Stimulated activated naive CD4-positive, alpha-beta T cell treated with Interleukin-2 at 50 U/mL for 16 hours (primary cell): ENCODE data around the gene DSE.

Experiments
- DNase-seq: peaks from one replicate; lab custom pipeline; 2025; lab: John Stamatoyannopoulos, UW

The DSE gene

DNA sequence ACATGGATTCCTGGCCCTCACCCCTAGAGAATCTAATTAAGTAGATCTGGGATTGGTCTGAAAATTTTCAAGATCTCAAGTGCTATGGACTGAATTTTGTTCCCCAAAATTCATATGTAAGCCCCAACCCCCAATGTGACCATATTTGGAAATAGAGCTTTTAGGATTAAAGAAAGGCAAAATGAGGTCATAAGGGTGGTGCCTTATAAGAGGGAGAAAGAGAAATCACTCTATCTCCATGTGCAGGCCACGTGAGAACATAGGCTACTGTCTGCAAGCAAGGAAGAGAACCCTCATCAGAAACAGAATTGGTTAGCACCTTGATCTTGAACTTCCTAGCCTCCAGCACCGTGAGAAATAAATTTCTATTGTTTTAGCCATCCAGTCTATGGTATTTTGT lies 8.5 kb upstream of the DSE start:
- DNase-seq: no peak

DNA sequence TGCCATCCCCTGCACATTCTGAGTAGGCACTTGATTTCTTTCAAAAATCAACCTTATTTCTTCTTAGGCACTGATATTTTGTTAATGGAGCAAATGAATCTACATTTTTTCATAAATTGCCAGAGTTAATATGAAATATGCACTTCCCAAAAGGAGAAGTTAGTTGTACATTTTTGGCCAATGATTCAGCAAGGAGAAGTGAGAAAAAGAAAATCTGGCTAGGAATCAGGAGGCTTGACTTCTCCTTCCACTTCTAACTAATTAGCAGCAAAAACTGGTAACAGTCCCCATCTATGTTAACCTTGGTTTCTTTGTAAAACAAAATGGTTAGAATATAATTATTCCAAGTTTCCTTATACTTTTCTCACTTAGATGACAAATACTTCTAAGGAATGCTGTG lies 7.0 kb upstream of the DSE start:
- DNase-seq: no peak

DNA sequence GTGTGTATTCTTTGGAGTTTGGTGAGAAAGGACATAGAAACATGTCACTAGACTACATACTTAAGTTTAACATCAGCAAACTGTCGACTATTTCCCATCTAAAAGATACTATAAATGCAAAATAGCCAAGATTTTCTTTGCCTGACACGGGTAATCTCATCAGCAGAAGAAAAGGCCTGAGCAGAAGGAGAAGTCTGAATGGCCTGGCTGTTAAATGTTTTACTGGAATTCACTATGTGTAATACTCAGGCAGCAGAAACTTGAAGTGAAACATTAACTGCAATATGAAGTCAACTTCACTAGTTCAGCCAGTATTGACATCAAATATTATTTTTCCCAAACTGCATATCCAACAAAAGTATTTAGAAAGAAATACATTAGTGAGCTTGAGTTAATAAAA lies 6.4 kb upstream of the DSE start:
- no peak for DNase-seq

DNA sequence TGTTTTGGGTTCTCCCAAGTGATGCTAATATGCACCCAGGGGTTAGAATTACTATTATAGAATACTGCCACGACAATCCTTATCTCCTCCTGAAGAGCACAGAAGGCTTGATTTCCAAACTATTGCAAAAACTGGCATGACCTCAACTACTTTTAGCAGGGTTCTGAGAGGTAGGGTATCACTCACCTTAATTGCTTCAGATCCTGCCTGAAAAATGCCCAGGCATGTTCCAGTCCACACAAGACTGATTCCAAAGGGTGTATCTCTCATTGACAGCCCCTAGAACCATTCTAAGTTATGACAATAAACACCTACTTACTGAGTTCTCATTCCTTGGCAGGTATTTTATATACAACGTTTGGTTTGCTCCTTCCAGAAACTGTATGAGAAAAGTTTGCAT lies 5.0 kb upstream of the DSE start:
- DNase-seq: no peak

DNA sequence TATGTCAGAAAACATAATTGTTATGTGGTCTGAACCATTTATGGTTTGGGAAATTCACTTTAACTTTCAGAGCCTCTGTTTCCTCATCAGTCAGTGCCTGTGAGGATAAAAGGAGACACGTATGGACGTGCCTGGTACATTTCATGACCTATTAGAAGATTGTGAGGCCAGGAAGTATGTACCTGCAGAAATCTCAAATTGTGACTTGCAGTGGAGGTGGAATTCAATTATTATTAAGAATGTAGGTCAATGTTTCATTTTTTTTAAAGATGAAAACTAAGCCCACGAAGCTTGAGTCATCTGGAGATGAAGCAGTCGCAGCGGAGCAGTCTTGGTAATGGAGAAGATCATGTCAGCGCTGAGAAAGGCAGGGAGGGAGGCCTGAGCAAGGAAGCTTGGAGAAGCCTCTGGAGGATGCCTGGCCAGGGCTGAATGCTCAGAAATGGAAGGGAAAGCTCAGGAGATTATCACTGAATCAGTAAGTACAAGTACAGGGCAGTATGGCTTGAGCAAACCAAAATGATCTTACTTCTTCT lies 3.9 kb upstream of the DSE start:
- no peak for DNase-seq

DNA sequence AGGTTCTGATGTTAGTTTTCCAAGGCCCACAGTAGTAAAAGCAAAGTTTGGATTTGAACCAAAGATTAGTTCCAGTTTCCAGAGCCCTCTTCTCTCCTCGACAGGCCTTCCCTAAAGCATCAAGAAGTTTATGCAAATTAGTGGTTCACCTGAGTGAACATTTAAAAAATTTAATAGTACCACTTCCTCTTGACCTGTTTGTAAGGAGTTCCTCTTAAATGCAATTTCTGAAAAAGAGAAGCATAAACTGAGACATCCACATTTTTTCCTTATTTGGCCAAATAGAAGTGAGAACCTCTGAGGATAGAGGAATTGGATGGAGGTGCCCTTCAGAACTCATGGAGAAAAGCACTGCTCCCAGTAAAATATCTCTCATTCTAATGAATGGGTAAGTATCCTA lies 1.2 kb upstream of the DSE start:
- DNase-seq: no peak

DNA sequence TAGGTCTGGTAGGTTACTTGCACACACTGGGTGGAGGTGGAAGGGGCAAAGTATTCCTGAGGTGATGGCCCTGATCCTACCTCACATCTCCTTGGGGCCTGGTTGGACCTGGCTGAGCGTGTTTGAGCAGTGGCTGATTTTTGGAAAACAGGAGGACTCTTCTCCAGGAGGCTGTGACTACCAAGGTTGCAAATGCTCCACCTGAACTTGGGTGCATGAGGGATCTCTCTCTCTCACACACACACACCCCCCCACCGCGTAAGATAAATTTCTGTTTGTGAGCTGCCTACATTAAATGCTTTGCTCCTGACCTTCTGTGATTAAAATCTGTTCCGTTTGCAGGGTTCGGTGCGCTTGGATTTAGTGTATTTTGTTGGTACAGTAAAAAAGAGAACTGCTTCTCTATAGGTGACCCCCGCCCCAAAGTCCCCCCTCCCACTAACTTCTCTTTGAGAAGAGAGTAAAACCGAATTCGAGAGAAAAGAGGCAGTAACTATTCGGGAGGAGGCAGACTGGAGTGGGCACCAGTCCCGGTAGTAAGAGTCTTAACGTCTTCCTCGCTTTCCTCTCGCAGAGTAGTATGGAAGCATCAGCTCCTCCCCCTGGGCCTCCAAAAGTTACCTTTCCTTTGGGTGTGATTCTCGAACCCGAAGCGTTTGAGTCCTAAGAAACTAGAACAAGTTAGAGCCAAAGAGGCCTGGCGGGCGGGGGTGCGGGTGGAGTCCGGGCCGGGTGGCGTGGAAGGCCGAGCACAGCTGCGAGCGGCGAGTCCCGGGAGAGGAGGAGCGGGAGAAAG lies 585 bp upstream of the DSE start:
- no peak for DNase-seq

DNA sequence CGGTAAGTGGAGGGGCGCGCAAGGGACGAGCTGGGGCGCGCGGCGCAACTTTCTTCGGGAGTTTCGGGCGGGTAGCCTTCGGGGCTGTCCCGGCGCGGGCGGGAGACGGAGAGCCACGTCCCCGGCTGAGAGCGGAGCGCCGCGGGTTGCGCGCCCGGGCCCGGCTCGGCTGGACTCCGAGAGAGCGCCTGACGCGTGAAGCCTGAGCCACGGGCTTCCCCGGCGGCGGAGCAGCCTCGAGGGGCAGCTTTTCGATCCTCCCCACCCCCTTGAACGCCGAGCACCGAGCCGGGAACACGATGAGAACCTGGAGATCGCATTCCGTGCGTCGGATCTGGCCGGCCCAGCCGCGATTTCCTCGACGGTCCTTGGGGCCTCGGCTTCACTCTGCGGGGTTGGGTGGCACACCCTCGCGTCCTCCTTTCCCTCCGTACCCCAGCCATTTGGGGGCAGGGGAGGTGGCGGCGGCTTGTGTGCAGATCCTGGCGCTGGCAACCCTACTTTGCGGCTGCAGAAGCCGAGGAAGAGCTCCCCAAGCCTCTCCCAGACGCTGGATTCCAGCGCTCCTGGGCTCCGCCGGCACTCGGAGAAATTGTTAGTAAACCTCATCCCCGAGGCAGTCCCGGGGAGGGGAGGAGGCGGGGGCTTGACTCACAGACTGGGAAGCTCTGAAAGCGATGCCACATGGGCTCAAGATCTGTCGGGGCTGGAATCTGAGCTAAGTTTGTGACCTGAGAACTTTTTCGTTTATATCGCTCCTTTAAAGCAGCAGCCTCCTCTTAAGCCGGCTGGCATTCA lies 572 bp downstream of the DSE start:
- DNase-seq: no peak

DNA sequence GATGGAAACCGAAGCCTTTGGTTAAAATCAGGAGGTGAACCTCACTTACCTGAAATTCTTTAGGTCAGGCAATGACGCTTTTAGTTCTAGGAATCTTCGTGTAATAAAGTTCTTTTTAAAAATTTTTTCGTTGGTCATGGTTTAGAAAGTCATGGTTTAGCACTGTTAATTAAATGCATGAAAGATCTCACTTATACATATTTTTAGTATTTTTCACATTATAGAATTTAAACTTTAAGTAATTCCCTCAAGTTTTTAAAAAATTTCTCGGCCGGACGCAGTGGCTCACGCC lies 1.1 kb downstream of the DSE start:
- no peak for DNase-seq

DNA sequence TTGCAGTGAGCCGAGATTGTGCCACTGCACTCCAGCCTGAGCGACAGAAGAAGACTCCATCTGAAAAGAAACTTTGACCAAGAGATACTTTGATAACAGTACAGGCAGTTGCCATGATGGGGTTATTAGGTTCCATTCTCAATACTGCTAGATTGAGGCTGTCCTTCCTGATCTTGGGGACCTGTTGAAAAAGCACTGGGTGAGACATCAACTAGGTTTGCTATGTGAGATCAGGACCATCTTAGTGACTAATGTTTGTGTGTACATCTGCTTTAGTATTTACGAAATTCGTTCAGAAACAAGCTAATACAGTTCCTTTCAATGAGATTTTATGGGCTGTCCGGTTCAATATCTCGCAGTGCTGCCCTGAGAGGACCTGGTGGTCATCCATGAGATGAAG lies 2.6 kb downstream of the DSE start:
- no peak for DNase-seq

DNA sequence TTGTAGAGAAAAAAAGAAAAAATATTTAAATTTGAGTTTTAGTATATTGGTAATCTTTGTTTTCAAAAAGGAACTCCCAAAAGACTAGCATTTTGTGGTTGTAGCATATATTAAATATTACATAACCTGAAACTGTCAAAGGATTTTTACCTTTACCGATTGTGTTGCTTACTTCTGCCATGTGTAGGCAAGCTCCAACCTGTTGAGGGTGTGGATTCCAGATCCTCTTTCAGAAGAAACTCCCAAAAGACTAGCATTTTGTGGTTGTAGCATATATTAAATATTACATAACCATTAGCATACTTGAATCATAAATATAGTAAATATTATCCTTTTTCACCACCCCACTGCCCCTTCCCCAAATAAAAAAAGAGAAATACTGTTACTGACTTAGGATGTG lies 3.2 kb downstream of the DSE start:
- no peak for DNase-seq

DNA sequence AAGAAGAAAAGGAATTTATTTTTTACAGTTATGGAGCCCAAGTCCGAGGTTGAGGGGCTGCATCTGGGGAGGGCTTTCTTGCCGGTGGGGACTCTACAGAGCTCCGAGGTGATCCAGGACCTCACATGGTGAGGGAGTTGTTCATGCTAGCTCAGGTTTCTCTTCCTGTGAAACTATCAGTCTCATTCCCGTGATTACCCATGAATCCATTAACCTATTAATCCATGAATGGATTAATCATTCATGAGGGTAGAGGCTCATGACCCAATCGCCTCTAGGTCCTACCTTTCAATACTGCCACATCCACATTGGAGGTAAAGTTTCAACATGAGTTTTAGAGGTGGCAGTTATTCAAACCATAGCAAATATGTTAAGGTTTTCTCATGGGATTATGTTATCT lies 3.8 kb downstream of the DSE start:
- no peak for DNase-seq

DNA sequence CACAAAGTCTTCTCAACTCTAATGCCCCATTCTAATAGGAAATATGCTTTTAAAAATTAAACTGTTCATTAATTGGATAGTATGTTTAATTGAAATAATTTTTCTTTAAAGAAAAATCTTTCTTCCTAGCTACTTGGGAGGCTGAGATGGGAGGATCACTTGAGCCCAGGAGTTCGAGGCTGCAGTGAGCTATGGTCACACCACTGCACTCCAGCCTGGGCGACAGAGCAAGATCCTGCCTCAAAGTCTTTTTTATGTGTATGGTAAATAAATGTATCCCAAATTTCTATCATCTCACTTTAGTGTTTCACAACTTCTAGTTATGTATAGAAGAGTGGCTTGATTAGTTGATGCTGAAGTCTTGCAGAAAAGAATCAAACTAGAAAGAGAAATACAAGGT lies 4.5 kb downstream of the DSE start:
- DNase-seq: no peak

DNA sequence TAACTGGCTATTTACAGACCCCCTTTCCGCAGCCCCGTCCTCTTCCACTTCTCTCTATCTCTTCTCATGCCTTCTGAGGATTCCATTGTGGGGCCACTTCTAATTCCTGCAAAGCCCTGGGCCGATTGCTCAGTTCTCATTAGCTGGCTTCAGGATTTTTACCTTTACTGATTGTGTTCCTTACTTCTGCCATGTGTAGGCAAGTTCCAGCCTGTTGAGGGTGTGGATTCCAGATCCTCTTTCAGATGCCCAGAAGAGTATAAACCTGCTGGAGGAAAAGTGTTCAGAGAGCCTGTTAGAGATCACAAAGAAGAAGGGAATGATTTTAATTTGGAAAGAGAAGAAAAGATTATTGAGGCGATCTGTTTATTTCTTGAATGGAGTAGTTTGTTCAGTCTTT lies 5.4 kb downstream of the DSE start:
- DNase-seq: no peak

DNA sequence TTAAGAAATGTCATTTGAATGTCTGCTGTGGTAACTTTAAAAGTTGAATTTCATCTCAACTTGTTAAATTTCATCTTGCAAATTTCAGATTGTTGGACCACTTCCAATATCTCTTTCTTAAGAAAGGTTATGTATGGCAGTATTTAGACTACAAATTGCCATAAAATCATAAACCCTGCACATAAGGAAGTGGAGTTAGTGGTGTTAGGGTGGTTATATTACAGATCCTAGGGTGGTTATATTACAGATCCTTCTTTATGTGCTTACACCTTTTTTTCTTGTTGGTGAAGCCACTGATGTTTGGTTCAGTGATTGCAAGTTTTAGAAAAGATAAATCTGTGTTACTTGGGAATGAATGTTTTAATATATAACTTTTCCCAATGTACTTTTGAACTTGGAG lies 9.0 kb downstream of the DSE start:
- no peak for DNase-seq

DNA sequence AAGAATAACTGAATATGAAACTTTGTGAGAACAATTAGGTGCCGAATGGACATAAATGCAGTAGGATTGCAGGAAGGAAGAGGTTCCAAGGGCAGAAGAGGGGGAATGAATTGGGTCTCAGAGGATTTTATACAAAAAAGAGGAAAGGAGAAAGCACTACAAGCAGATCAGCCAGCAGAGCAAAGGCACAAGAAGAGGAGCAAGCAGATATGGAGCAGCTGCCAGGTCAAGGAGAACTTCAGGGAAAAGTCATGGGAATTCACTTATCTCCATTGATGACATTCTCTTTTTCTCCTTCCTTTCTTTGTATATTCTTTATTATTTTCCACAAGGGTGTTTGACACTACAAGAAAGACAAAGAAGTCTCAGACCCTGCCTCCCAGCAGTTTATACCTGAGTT lies 9.6 kb downstream of the DSE start:
- DNase-seq: no peak

DNA sequence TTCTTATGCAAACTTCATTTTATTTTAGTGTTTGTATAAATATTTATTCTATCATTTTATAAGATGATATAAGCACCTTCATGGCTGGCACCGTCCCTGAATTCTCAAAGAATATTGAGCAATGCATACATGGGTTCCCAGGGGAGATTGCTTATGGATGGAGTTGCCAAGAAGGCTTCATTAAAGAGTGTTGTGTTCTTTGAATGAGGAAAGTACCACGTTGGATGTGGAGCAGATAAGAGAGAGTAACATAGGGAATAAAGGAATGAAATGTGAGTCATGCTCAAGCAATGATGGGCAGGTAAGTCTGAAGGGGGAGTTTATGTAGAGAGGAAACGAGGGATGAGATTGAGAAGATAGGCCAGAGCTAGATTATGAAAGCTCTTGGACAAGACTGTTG lies 10.3 kb downstream of the DSE start:
- no peak for DNase-seq

DNA sequence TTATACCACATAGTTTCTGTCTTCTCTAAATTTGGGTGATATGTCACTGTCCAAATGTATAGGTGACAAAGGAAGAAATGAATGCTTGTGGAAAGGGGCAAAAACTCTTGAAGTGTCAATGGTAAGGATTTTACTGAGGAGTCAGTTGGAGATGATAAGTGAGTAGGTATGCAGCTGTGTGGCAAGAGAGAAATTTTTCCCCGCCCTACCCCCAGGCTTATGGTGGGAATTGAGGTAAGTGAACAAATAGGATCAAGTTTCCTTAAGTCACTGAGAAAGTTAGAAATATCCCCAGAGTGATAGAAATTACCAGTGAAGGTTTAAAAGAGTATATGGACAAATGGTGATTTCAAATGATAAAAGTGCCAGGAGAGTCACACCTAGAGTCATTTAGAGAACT lies 11.8 kb downstream of the DSE start:
- no peak for DNase-seq

DNA sequence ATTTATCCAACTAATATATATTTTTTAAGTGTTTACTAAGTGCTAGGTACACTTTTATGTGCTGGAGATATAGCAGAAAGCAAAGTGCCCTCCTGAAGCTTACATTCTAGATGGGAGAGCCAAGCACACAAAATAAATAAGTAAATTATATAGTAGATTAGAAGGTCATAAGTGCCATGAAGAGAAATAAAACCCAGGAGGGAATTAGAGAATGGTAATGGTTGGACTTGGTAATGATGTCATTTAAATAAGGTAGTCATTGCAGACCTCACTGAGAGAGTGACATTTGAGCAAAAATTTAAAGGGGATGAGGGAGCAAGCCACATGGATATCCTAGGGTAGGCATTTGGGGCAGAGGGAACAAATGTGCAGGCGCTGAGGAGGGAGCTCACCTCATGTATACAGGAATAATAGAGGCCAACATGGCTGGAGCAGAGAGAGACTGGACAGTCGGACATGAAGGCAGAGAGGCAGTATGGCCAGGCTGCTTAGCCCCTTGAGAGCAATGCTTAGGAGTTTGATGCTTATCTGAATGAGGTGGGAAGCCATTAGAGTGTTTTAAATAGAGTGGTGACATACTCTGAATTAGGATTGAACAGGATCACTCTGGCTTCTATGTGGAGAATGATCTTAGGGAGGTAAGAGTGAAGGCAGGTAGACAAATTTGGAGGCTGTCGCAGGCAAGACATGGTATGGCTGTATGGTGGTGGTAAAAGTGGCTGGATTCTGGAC lies 14.1 kb downstream of the DSE start:
- no peak for DNase-seq

DNA sequence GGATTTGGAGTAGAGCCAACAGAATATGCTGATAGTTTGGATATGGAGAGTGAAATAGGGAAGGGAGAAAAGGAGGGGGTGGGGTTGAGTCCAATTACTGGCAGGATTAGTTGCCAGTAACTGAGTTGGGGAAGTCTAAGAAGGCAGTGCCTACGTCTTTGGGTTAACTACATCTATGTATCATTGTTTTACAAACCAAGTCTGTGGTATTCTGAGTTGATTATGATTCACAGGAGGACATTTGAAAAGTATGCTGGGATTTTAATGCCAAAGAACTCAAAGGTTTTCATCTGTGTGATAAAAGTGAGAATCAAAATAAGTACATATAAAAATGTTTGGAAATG lies 14.7 kb downstream of the DSE start:
- no peak for DNase-seq

DNA sequence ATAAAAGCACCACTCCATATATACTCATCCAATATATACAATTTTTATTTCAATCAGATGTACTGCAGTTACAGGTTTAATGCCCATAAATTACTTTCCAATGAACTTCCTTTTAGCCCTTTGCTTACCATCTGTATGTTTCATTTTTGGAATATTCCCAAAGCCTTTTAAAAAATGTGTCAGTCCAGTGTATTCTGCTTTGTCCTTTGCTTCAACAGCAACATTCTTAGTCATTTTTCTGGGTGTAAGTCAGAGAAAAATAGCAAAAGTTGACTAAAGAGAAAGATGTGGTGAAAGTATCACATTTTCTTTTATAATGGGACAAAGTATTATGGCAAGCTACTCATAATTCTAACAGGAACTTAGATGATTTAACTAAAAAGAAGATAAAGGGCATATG lies 15.2 kb downstream of the DSE start:
- no peak for DNase-seq

DNA sequence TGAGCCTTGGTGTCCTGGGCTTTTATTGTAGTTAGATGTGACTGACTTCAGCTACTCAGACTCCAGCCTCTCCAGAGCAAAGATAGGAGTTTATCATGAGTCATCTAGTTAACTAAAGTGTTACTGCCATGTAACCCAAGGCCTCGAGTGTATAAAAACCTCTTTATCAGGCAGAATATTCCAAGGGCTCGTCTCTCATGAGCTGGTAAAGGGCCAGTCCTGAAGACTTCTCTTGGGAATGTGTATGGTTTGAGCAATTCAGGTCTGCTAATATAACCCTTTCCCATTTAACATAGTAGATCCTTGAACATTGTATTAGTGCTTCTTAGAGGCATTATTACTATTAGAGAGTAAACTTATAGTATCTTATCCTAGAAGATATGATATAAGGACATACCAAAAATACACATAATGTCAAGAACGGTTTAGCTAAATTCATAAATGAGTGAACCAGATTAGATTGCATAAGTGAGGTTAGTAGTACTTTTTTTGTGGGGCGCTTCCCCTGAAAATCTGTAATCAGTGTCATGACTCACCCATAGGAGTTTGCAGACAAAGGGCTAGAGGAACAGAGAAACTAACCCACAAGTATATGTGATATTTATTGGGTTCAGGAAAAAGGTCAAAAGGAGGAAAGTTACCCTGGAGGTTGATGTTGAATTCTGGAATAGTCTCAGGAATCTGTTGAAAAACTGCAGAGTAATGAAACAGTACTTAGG lies 16.0 kb downstream of the DSE start:
- DNase-seq: no peak

DNA sequence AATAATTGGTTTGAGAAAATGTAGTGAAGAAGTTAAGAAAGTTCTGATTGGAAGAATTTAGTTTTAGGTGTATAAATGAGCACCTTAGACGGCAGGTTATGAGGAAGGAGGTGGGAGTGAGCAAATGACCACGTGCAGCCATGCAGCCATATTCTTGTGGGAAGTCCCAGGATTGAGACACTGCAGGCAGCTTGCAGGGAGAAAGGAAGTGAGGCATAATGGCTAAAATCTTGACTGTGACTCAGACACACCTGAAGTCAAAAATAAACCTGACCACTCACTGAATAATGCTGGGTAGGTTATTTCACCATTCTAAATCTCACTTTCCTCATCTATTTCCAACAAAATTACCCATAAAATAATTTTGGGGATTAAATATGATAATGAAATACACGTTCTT lies 16.6 kb downstream of the DSE start:
- no peak for DNase-seq
